Adrenal gland (tissue), 12 donors: ENCODE measurements around the gene PRKN. TPM values are rescaled to one million over a fixed set of nuclear protein-coding genes. Genes with fewer than 3 reads are reported as not detected.

Experiments used
- DNase-seq, 7 donors: peaks; one replicate each; pipeline ENCODE4 v3.0.0-alpha.2; 2019 to 2020
- H3K27ac ChIP-seq, 5 donors: fragments of 200-600 bp; sonication (generic) in 4 of 5; 1 replicate in 3 of 5; 2 replicates in 2 of 5; pipeline versions ENCODE4 v1.5.1 to v1.8.0; 2016 to 2020; ENCODE audit warnings: mild to moderate bottlenecking in 1 of 5
- H3K27me3 ChIP-seq: fragments of 200-600 bp; 2 replicates; pipeline ENCODE4 v1.8.0; 2021
- H3K36me3 ChIP-seq, 2 donors: fragments of 200-600 bp; replicated peaks in 1 of 2; 1 replicate in 1 of 2; 2 replicates in 1 of 2; pipeline versions ENCODE4 v1.5.1 to v1.8.0; 2018 to 2022
- H3K4me1 ChIP-seq, 2 donors: fragments of 200-600 bp; replicated peaks in 1 of 2; 1 replicate in 1 of 2; 2 replicates in 1 of 2; pipeline versions ENCODE4 v1.5.1 to v1.8.0; 2018 to 2021
- H3K4me3 ChIP-seq, 4 donors: fragments of 200-600 bp; sonication (generic) in 3 of 4; one replicate each; pipeline ENCODE4 v1.5.1; 2016 to 2018
- H3K9me3 ChIP-seq, 3 donors: fragments of 200-600 bp; sonication (generic) in 1 of 3; replicated peaks in 1 of 3; 1 replicate in 2 of 3; 2 replicates in 1 of 3; pipeline versions ENCODE4 v1.5.1 to v1.8.0; 2016 to 2021
- POLR2A ChIP-seq, 2 donors: fragments of 450-650 bp; IDR thresholded peaks; one replicate each; pipeline ENCODE4 v1.6.1; 2017; ENCODE audit warnings: antibody characterized with exemption in 2 of 2, mild to moderate bottlenecking in 2 of 2, moderate library complexity in 1 of 2
- WGBS, 4 donors: extraction: QIAGEN DNeasy Blood & Tissue Kit in 2 of 4; methylation state at CpG; one replicate each; pipeline versions ENCODE4 v1.1.5 to v1.1.7; 2013 to 2017; 5-methylcytosine and 5-hydroxymethylcytosine counted together
- intact Hi-C, 2 donors: fragments of 100-400 bp; cut with DNase I; formaldehyde crosslinking; loops; one replicate each; pipeline versions ENCODE4 v1.14.1 to v1.15.0; 2022 to 2023
- polyA plus RNA-seq, 3 donors: library from polyadenylated mRNA; stranded (reverse); fragments of 200-250 nt in 2 of 3; fragments of 350-450 nt in 1 of 3; fragmentation: Illumina TruSeq in 1 of 3; extraction: RNeasy Lipid Tissue Mini Kit (QIAGEN cat#74804) in 1 of 3; gene quantifications; one replicate each; pipeline ENCODE4 v1.2.3, GENCODE V29; 2013 to 2014
- total RNA-seq, 9 donors: library from RNA; depleted of rRNA in 4 of 9; stranded (reverse); fragments of >200 nt in 4 of 9; fragments of 120-200 nt in 1 of 9; fragmentation: NEBNext Ultra II Directional in 1 of 9; extraction: Animal tissue kit (Norgen Biotek cat#: 25700) in 1 of 9; gene quantifications; one replicate each; pipeline versions ENCODE4 v1.1.0 to v1.2.4, GENCODE V29; 2013 to 2023
- TF ChIP-seq, protein P1 (sequence below), 6 experiments: fragments of 450-650 bp in 4 of 6; fragments of 200-600 bp in 2 of 6; sonication (generic) in 1 of 6; IDR thresholded peaks; 1 replicate in 5 of 6; 2 replicates in 1 of 6; pipeline versions ENCODE4 v1.5.1 to v1.8.0; 2016 to 2021; ENCODE audit warnings: antibody characterized with exemption in 6 of 6, mild to moderate bottlenecking in 2 of 6, moderate library complexity in 1 of 6
- donor health status: healthy with polysubstance abuse.
- donor health status: Bipolar disorder and iron deficiency.
- donor health status: DM: yes; HTN: yes; CAD: no.
- donor health status: DM: no; HTN: no; CAD: no.
- donor health status: DM: no; HTN: no; CAD: no.
- donor health status: DM: yes; HTN: yes; CAD: no.

PRKN gene
- total and polyA plus RNA-seq, 12 donors, result 1.9 to 159 (median 13.3) TPM

DNA sequence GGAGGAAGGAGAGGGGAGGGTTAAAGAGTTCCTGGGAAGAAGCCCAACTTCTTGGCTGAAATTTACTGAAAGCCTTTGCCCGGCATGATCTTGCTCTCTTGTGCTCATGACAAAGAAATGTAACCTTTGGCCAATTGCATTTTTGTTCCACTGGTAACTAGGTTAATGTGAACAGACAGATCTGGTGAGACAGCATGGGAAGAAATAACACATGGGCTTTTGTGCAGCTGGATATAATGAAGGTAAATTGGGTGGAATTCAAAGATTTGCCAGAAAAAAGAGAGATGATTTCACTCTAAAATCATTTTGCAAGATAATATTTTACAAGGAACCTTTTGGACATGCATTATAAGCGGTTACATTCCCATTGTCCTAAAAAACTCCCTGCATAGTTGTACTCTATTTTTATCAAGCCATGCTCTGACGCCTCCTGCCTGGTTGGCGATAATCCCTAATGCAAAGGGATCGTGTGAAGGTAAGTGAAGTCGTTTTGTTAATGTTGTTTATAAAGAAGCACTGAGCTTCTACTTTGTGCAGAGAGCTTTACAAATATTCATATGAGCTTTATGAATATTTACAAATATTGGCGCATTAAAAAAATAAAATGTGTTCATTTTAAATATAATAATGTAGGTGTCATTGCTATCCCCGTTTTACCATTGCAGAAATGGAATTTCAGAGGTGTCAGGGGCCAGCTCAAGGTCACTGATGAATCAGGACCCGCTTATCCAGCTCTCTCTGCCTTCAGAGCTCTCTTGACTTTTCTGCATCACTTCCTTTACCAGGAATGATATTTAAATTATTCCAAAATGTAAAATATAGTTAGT lies 1292.4 kb downstream of the PRKN start:
- Histone ChIP-seq H3K27me3 (no peaks in the 10 kb centered on the region), H3K9me3 (no peaks in the 10 kb centered on the region), H3K4me1 (peaks cover 0 to 16% of the 10 kb centered on the region in 2 donors), H3K27ac (peak overlapping the region; percentile 16 to 62 (median 53)), H3K36me3 (no peaks in the 10 kb centered on the region), H3K4me3 (peak overlapping the region in 1 of 4 donors; percentile 9)
- TF ChIP-seq, protein P1, sequence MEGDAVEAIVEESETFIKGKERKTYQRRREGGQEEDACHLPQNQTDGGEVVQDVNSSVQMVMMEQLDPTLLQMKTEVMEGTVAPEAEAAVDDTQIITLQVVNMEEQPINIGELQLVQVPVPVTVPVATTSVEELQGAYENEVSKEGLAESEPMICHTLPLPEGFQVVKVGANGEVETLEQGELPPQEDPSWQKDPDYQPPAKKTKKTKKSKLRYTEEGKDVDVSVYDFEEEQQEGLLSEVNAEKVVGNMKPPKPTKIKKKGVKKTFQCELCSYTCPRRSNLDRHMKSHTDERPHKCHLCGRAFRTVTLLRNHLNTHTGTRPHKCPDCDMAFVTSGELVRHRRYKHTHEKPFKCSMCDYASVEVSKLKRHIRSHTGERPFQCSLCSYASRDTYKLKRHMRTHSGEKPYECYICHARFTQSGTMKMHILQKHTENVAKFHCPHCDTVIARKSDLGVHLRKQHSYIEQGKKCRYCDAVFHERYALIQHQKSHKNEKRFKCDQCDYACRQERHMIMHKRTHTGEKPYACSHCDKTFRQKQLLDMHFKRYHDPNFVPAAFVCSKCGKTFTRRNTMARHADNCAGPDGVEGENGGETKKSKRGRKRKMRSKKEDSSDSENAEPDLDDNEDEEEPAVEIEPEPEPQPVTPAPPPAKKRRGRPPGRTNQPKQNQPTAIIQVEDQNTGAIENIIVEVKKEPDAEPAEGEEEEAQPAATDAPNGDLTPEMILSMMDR (IDR thresholded peaks at IDR 0.05), result no peak
- peak in 1 of 2 donors; percentile 14 for TF ChIP-seq POLR2A (IDR thresholded peaks at IDR 0.05)
- WGBS, 4 donors, result 28 to 32% (median 30%) methylated on average over 9 of the region's 9 CpGs
- intact Hi-C loops, result no loop called here
- peak in 6 of 7 donors; percentile 28 to 59 (median 47) for DNase-seq

DNA sequence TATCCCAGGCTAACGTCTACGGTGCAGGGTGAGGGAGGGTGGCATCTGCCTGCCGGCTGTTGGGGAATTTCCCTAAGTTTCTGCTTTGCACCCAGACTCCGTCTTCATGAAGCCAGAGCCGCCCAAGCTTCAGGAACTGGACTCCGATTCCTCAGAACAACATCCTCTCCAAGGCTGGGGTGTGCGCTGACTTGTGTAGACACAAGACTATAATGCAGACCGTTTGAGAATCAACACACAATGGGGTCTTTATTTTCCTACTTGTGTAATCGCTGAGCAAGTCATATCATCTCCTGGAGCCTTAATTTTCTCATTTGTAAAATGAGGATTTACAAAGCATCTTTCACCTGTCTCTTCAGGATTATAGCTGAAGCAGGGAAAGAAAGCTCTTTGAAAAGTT lies 1293.2 kb downstream of the PRKN start:
- Histone ChIP-seq H3K27me3 (no peaks in the 10 kb centered on the region), H3K4me1 (peaks cover 0 to 16% of the 10 kb centered on the region in 2 donors), H3K9me3 (no peaks in the 10 kb centered on the region), H3K4me3 (no peak overlapping the region), H3K36me3 (no peaks in the 10 kb centered on the region), H3K27ac (peak overlapping the region in 4 of 5 donors; percentile 16 to 62 (median 58))
- TF ChIP-seq POLR2A (IDR thresholded peaks at IDR 0.05), result no peak
- TF ChIP-seq, protein P1 (IDR thresholded peaks at IDR 0.05), result no peak
- WGBS, 4 donors, result 60 to 76% (median 64%) methylated on average over 9 of the region's 9 CpGs
- intact Hi-C loops, result no loop called here
- DNase-seq, result no peak

DNA sequence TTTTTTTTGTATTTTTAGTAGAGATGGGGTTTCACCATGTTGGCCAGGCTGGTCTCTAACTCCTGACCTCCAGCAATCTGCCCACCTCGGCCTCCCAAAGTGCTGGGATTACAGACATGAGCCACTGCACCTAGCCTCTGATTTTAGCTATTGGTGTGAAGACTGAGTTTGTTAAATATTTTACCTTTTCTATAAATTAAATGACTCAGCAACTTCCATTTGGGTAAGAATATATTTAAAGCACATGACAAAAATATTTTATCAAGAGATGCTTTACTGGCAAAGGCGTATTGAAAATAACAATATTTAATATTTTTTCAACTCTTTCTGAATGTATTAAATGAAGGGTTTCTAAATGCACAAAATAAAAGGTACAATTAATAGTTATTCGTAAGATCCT lies 1295.0 kb downstream of the PRKN start:
- peaks cover 0 to 16% of the 10 kb centered on the region in 2 donors for H3K4me1 ChIP-seq
- H3K36me3 ChIP-seq, result no peaks in the 10 kb centered on the region
- intact Hi-C loops, result no loop called here
- no peaks in the 10 kb centered on the region for H3K9me3 ChIP-seq
- no peak for DNase-seq
- no peak overlapping the region for H3K27ac ChIP-seq
- WGBS, 4 donors, result 87 to 94% (median 93%) methylated on average over 3 of the region's 3 CpGs
- H3K27me3 ChIP-seq, result no peaks in the 10 kb centered on the region
- TF ChIP-seq, protein P1 (IDR thresholded peaks at IDR 0.05), result no peak
- TF ChIP-seq POLR2A (IDR thresholded peaks at IDR 0.05), result no peak
- no peak overlapping the region for H3K4me3 ChIP-seq

DNA sequence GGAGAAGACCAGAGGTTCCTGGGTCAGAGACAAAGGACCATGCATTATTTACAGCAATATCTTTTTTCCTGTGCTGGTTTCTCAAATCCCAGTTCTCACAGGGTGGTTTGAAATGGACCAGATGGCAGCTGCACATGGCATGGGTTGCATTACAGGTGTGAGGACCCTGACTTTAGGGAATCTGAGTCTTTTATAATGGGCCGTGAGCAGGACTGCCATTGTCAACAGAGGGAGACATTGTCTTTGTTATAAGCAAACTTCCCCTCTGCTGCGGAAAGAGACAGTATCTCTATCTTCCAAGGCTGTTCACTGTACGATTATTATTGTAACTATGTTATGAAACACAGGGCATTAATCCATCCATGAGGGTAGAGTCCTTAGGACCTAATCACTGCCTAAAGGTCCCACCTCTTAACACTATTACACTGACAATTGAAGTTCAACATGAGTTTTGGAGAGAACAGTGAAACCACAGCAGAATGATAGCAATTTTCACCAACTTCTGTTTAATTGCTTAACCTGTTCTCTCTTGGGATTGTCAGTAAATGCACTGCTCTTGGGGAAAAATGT lies 1297.6 kb downstream of the PRKN start:
- no peak for DNase-seq
- H3K4me3 ChIP-seq, result no peak overlapping the region
- TF ChIP-seq, protein P1 (IDR thresholded peaks at IDR 0.05), result no peak
- no peak for TF ChIP-seq POLR2A (IDR thresholded peaks at IDR 0.05)

More for the DNA sequence above, 1297.6 kb downstream of the PRKN start:
- no peaks in the 10 kb centered on the region for H3K9me3 ChIP-seq
- no peaks in the 10 kb centered on the region for H3K36me3 ChIP-seq
- WGBS, 4 donors, result 81 to 84% (median 83%) methylated on average over 3 of the region's 3 CpGs
- intact Hi-C loops, result no loop called here
- no peaks in the 10 kb centered on the region for H3K27me3 ChIP-seq
- peaks cover 0 to 9% of the 10 kb centered on the region in 2 donors for H3K4me1 ChIP-seq
- no peak overlapping the region for H3K27ac ChIP-seq
